Left ventricle myocardium inferior (tissue), 1 donor: ENCODE results near the gene ELAVL4. TPM values are rescaled to one million over a fixed set of nuclear protein-coding genes. Genes with fewer than 3 reads are reported as not detected.

Experiments
- DNase-seq: peaks from one replicate; pipeline ENCODE4 v3.0.0-alpha.2; 2020
- H3K27ac ChIP-seq: fragments of 200-600 bp; replicated peaks from 2 replicates; pipeline ENCODE4 v1.8.0; 2021
- H3K27me3 ChIP-seq: fragments of 200-600 bp; 2 replicates; pipeline ENCODE4 v1.8.0; 2021; ENCODE audit warnings: low read depth
- H3K36me3 ChIP-seq: fragments of 200-600 bp; 2 replicates; pipeline ENCODE4 v1.8.0; 2021
- H3K4me1 ChIP-seq: fragments of 200-600 bp; 2 replicates; pipeline ENCODE4 v1.8.0; 2021
- H3K4me3 ChIP-seq: fragments of 200-600 bp; 2 replicates; pipeline ENCODE4 v1.8.0; 2021; ENCODE audit warnings: mild to moderate bottlenecking, moderate library complexity
- H3K9me3 ChIP-seq: fragments of 200-600 bp; replicated peaks from 2 replicates; pipeline ENCODE4 v1.8.0; 2021
- CTCF ChIP-seq: fragments of 200-600 bp; IDR thresholded peaks from 2 replicates; pipeline ENCODE4 v1.8.0; 2021; ENCODE audit warnings: antibody characterized with exemption, mild to moderate bottlenecking, borderline replicate concordance
- intact Hi-C: fragments of 100-400 bp; cut with micrococcal nuclease; formaldehyde crosslinking; loops from one replicate; pipeline ENCODE4 v1.11.0; 2022
- total RNA-seq: library from RNA; stranded (reverse); fragmentation: NEBNext Ultra II Directional; extraction: Animal tissue kit (Norgen Biotek cat#: 25700); gene quantifications from one replicate; pipeline ENCODE4 v1.2.1, GENCODE V29; 2021
- donor health status: DM: no; HTN: yes; CAD: no; lungs with severe emphysema.

The ELAVL4 gene
- total RNA-seq, 1 donor from 2014 or later: not detected

- DNase-seq: no peak
- no peak for TF ChIP-seq CTCF
- peaks cover 39% of the 10 kb centered on the region for H3K27me3 ChIP-seq
- H3K36me3 ChIP-seq: no peaks in the 10 kb centered on the region
- peaks cover 8% of the 10 kb centered on the region for H3K9me3 ChIP-seq
- H3K4me3 ChIP-seq: no peak overlapping the region
- intact Hi-C loops: no loop called here
- no peak overlapping the region for H3K27ac ChIP-seq
- no peaks in the 10 kb centered on the region for H3K4me1 ChIP-seq
Observed at GRCh38 chr1:50243939-50244338, 135.2 kb downstream of the ELAVL4 start.

DNA sequence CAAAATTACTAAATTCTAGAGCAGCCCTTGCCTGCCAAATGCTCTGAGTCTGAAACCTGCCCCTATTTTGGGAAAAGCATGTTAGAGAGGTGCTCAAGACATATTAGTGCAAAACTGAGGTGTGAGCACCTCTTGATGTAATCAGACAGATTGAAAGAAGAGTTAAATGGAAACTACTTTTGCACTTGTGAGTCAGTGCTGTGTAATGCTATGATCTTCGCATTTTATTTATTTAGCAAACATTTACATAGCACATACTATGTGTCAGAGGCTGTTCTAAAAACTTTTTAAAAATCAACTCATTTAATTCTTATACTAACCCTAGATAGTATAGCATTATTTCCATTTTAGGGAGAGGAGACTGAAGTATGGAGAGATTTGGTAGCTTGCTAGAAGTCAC lies 138.1 kb downstream of the ELAVL4 start:
- no peaks in the 10 kb centered on the region for H3K4me1 ChIP-seq
- no peaks in the 10 kb centered on the region for H3K36me3 ChIP-seq
- no peak overlapping the region for H3K4me3 ChIP-seq
- H3K9me3 ChIP-seq: peaks cover under 1% of the 10 kb centered on the region
- no peak overlapping the region for H3K27ac ChIP-seq
- peaks cover 62% of the 10 kb centered on the region for H3K27me3 ChIP-seq
- intact Hi-C loops: no loop called here
- no peak for TF ChIP-seq CTCF
- no peak for DNase-seq

DNA sequence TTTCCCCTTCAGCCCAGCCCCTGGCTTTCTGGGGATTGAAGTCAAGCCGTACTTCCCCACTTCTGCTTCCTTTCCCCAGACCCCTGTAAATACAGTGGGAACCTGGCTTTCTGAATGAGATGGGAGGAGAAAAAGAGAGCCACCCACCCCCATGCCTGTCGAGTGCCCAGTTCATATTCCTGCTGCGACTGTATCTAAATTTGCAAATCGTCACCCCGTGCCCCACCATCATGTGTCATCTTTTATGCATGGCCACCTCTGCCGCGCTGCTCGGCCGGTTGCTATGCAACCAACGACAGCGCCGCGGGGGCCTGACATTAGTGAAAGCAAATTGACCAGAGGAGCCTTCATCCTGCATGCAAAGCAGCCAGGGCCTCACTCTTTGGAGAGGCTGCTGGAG lies 143.0 kb downstream of the ELAVL4 start:
- Histone ChIP-seq H3K36me3 (no peaks in the 10 kb centered on the region), H3K4me3 (no peak overlapping the region), H3K27ac (no peak overlapping the region), H3K27me3 (peaks cover 81% of the 10 kb centered on the region), H3K4me1 (no peaks in the 10 kb centered on the region), H3K9me3 (no peaks in the 10 kb centered on the region)
- intact Hi-C loops: no loop called here
- DNase-seq: no peak
- no peak for TF ChIP-seq CTCF

GRCh38 chr1:50252196-50252595 lies 143.5 kb downstream of the ELAVL4 start:
- no peak for TF ChIP-seq CTCF
- Histone ChIP-seq H3K4me1 (no peaks in the 10 kb centered on the region), H3K27ac (no peak overlapping the region), H3K36me3 (no peaks in the 10 kb centered on the region), H3K4me3 (no peak overlapping the region), H3K27me3 (peaks cover 82% of the 10 kb centered on the region), H3K9me3 (no peaks in the 10 kb centered on the region)
- intact Hi-C loops: no loop called here
- DNase-seq: no peak

Other genes with a start within 250 kb of the ELAVL4 start
- 0.38 TPM for gene AGBL4, start 85.0 kb upstream of the ELAVL4 start, total RNA-seq